ENCODE measurements around the gene SQSTM1.
"Not testable (repeated sequence)": the region's sequence is repeated elsewhere in the genome, so short reads cannot be mapped to it uniquely, and the experiment has no call there.

The SQSTM1 gene

DNA sequence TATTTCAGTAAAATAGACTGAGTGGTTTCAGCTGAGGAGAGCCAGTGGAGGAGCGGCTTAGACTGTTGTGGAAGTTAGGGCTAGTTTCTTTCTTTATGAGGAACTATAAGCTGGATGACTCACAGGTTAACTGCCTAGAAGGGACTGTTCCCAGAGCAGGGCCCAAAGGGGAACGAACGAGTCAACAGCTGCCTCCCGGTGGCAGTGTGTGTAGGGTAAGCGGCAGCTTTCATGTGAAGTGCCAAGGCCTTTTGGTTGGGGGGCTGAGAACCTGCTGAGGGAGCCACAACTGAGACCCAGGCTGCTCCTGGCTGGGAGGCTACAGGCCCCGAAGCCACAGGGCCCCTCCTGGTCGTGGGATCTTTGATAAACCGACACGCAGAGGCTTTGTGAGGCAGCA lies 7.0 kb downstream of the SQSTM1 start:
- no peak for DNase-seq (ENCODE audit: low spot score)

- no peak for DNase-seq (ENCODE audit: low spot score)
These were observed 8.2 kb downstream of the SQSTM1 start for GRCh38 chr5:179828756-179829421.

DNA sequence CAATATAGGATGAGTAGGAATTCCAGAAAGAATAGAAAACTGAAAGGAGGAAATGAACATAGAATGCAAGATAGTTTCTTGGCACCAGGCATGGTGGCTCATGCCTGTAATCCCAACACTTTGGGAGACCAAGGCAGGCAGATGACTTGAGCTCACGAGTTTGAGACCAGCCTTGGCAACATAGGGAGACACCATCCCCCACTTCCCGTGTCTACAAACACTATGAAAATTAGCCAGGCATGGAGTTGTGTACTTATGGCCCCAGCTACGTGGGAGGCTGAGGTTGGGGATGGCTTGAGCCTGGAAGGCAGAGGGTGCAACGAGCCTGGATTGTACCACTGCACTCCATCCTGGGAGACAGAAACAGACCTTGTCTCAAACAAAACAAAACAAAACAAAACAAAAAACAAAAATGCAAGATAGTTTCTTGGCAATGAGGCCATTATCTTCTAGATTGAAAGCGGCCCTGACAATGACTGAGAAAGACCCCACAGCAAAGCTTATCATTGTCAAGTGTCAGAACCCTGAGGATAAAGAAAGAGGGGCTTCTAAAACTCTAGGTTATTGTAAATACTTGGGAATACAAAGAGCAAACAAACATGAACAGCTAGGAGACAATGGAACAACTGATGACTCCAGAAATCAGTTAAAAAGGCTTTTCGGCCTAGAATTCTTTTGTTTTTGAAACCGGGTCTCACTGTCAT lies 9.2 kb downstream of the SQSTM1 start:
- no peak for DNase-seq (ENCODE audit: low spot score)

- no peak for DNase-seq (ENCODE audit: low spot score)
These were observed 10.2 kb downstream of the SQSTM1 start for GRCh38 chr5:179830818-179831468.

DNA sequence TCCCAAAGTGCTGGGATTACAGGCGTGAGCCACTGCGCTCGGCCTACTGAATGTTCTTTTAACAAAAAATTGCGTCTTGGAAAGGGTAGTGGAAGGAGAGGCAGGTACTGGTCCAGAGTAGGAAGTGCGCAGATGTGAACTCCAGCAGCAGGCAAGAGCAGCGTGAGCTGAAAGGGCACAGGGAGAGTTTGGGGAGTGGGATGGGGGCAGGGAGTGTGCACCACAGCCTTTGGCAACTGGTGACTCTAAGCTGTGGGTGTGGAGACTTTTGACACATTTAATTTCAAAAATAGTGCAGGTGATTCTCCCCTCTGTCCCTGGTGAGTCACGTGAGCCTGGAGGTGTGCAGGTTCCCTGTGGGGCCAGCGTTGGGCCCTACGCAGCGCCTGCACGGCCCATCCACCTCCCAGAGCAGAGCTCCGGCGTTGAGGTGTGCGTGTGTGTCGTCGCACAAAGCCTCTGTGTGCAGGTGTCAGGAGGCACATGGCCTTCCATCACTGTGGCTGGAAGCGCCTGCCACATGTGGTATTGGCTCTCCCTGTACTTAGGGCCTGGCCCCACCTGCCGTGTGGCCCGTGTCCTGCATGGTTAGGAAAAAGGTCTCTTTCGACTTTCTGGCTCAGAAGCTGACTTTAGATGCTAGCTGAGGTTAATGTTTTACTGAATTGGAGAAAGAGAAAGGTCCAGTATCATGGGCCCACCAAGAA lies 11.5 kb downstream of the SQSTM1 start:
- DNase-seq (ENCODE audit: low spot score) = no peak

DNA sequence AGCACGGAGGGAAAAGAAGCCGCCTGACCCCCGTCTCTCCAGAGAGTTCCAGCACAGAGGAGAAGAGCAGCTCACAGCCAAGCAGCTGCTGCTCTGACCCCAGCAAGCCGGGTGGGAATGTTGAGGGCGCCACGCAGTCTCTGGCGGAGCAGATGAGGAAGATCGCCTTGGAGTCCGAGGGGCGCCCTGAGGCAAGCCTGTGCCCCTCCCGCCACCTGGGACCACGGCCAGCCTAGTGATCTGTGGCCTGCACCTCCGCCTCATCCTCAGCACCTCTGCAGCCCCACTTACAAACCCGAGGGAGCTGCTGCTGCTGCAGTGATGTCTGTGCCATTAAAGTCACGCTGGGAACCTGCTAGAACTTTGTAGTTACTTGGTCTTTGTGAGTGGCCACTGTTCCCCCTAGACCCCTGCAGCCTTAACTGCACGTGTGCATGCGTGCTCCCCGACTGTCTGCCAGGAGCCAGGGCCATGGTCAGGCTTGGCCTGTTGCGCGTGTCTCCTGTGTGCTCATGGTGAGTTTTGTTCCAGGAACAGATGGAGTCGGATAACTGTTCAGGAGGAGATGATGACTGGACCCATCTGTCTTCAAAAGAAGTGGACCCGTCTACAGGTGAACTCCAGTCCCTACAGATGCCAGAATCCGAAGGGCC lies 12.5 kb downstream of the SQSTM1 start:
- no peak for DNase-seq (ENCODE audit: low spot score)

GRCh38 chr5:179833709-179834070 lies 13.0 kb downstream of the SQSTM1 start:
- DNase-seq (ENCODE audit: low spot score) = no peak

GRCh38 chr5:179834120-179834519 lies 13.4 kb downstream of the SQSTM1 start:
- no peak for DNase-seq (ENCODE audit: low spot score)

DNA sequence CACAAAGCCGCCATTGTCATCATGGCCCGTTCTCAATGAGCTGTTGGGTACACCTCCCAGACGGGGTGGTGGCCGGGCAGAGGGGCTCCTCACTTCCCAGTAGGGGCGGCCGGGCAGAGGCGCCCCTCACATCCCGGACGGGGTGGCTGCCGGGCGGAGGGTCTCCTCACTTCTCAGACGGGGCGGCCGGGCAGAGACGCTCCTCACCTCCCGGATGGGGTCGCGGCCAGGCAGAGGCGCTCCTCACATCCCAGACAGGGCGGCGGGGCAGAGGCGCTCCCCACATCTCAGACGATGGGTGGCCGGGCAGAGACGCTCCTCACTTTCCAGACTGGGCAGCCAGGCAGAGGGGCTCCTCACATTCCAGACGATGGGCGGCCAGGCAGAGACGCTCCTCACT lies 14.2 kb downstream of the SQSTM1 start:
- DNase-seq (ENCODE audit: low spot score) = not testable (repeated sequence)

- no peak for DNase-seq (ENCODE audit: low spot score)
These were observed 15.7 kb downstream of the SQSTM1 start for GRCh38 chr5:179836225-179837019.

GRCh38 chr5:179837076-179838011 lies 16.6 kb downstream of the SQSTM1 start:
- no peak for DNase-seq (ENCODE audit: low spot score)

DNA sequence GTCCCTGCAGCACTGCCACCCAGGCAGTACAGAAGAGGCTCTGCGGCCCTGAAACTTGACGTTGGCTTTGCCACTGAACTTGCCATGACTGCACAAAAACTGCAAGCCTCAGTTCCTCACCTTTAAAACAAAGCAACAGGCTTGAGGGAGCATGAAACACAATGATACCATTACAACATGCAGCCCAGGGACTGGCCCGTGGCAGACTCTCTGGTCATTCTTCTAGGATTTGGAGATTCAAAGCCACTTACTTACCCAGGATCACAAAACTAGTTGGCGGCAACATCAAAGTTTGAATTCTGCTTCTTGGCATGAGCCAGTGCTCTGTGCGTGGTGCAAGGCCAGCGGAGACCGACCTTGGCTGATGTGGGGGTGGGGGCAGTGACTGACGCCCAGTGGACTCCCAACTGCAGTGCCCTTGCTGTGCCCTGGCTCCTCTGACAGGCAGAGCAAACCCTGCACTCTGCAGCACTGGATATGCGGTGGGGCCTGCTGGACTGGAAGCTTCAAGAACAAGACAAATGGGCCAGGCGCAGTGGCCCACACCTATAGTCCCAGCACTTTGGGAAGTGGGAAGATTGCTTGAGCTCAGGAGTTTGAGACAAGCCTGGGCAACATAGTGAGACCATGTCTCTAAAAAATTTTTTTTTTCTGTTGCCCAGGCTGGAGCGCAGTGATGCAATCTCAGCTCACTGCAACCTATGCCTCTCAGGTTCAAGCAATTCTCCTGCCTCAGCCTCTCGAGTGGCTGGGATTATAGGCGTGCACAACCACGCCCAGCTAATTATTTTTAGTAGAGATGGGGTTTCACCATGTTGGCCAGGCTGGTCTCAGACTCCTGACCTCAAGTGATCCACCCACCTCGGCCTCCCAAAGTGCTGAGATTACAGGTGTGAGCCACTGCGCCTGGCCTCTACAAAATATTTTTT lies 18.9 kb downstream of the SQSTM1 start:
- DNase-seq (ENCODE audit: low spot score) = no peak

DNA sequence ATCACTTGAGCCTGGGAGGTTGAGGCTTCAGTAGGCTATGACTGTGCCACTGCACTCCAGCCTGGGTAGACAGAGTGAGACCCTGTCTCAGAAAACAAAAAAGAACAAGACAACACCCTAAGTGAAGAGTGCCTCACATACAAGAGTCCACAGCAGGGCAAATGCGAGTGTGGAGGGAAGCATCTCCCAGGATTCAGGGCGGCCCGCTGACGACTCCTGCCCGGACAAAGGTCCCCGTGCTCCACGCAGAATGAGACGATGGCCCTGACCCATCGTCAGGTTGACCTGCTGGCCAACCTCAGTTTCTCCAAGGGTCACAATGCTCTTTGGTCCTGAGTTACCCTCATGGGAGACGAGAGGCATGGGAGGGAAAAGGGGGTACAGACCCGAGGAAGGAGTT lies 19.6 kb downstream of the SQSTM1 start:
- DNase-seq (ENCODE audit: low spot score) = no peak

DNA sequence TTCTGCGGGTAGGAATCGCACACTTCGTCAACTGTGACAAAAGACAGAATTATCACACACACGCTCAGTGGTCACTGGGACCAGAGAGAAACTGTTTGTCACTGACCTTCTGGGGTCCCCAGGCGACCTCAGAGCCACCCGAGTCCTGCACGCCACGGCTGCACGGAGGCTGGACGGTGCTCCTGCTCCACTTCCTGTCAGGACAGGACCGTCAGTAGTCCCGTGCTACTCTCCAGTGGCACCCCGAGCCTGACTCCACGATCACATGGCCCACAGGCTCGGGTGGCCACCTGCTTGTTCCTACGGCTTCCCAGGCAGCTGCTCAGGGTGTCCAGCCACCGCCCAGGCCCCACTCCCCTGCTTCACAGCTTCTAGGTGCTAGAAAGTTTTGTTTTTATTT lies 20.1 kb downstream of the SQSTM1 start:
- DNase-seq (ENCODE audit: low spot score) = no peak

DNA sequence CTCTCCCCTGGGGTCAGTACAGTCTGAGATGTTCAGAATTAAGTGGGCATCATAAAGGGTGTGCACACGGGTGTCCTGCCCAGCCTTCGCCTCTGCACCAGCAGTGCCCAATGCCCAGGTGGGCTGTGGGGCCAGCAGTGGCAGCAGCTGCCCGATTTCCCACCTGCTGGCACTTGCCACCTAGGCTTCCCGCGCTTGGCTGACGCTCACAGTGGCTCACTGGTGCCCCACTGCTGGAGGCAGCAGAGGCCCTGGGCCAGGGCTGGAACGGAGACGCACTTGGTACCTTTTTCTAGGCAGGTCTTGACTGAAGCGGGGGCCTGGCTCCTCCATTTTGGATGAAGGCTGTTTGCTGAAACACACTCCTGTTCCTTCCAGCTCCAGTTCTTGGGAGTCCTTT lies 20.9 kb downstream of the SQSTM1 start:
- DNase-seq (ENCODE audit: low spot score) = no peak

- DNase-seq (ENCODE audit: low spot score) = no peak
These were observed 32.4 kb downstream of the SQSTM1 start for GRCh38 chr5:179852993-179853547.

- no peak for DNase-seq (ENCODE audit: low spot score)
These were observed 33.7 kb downstream of the SQSTM1 start for GRCh38 chr5:179854356-179854755.

- peak; percentile 67 for DNase-seq (ENCODE audit: low spot score)
These were observed 37.5 kb downstream of the SQSTM1 start for GRCh38 chr5:179858241-179858585.
